ENCODE results near the gene RAMACL.

The RAMACL gene

DNA sequence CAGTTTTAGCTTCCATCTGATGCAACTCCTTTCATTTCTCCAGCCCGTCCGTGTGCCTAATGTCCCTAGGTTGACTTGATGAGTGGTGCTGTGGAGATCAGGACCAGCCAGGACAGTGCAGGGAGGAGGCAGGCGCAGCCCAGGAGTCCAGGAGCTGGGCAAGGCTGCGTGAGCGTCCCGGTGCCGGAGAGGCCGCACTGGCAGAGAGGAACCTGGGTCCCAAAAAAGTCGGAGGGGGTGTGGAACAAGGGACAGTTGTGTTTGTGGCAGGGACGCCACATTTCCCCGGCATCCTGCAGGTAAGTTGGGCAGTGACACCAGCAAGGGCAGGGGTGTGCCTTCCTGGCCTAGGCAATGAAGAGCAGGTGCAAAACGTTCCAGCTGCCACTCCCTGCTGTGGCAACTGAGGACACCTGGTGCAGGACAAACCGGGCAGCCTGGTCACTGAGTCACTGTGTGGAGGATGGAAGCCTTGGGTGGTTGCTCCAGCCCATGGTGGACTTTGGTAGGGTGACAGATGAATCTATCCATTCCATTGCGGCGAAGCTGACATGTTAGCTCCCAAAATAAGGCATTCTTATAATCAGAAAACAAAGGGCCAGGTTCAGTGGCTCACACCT, 53.2 kb downstream of the RAMACL start:
- Histone ChIP-seq H3K4me1 (ENCODE audit: insufficient read depth, insufficient read length) (no peaks in the 10 kb centered on the region), H3K4me3 (ENCODE audit: insufficient read length, low read depth) (no peak overlapping the region), H3K9ac (ENCODE audit: insufficient read length, low read depth) (no peak overlapping the region), H3K36me3 (ENCODE audit: insufficient read depth, insufficient read length, low read length) (no peaks in the 10 kb centered on the region), H3K27me3 (ENCODE audit: insufficient read depth, insufficient read length) (no peaks in the 10 kb centered on the region), H3K9me3 (ENCODE audit: insufficient read depth, low read length) (no peaks in the 10 kb centered on the region)
- TF ChIP-seq SUZ12 (IDR thresholded peaks at IDR 0.05; ENCODE audit: extremely low read depth, insufficient read depth, insufficient read length) (no peak), ZNF274 (IDR thresholded peaks at IDR 0.05; ENCODE audit: low read depth, low read length) (no peak), YY1 (IDR thresholded peaks at IDR 0.05; ENCODE audit: insufficient read depth, insufficient read length) (no peak)
- no peak for DNase-seq (ENCODE audit: low read depth, low spot score)

All from NT2/D1 (cell line).